GM12878 (cell line): Measurements from ENCODE around the gene KRTAP5-8.

ENCODE experiments used
- ATF3 ChIP-seq: IDR thresholded peaks from 2 replicates; pipeline ENCODE4 v1.6.1; 2011; ENCODE audit warnings: low read depth, mild to moderate bottlenecking, low read length, moderate library complexity, borderline replicate concordance; ENCODE audit errors: extremely low read depth
- BCLAF1 ChIP-seq: fragments of 450-650 bp; IDR thresholded peaks from 2 replicates; pipeline ENCODE4 v1.6.1; 2017; ENCODE audit warnings: antibody characterized with exemption, mild to moderate bottlenecking, moderate library complexity
- BMI1 ChIP-seq: fragments of 450-650 bp; IDR thresholded peaks from 2 replicates; pipeline ENCODE4 v1.6.1; 2016; ENCODE audit warnings: mild to moderate bottlenecking, moderate library complexity, borderline replicate concordance
- CBX5 ChIP-seq: sonication (generic); IDR thresholded peaks from 2 replicates; pipeline ENCODE4 v1.6.1; 2016; ENCODE audit warnings: low read depth, moderate library complexity, mild to moderate bottlenecking, inconsistent platforms
- EZH2 ChIP-seq: IDR thresholded peaks from 2 replicates; pipeline ENCODE4 v1.6.1; 2012; ENCODE audit warnings: low read depth, mild to moderate bottlenecking, control low read depth, inconsistent platforms, low read length, borderline replicate concordance; ENCODE audit not compliant: control insufficient read depth
- POLR2AphosphoS5 ChIP-seq: IDR thresholded peaks from 2 replicates; pipeline ENCODE4 v1.6.1; 2011; ENCODE audit warnings: mild to moderate bottlenecking, low read length, inconsistent platforms
- SMC3 ChIP-seq: IDR thresholded peaks from 2 replicates; pipeline ENCODE4 v1.6.1; 2011; ENCODE audit warnings: low read length, improper control_type of control experiment, borderline replicate concordance
- TF ChIP-seq, protein P1 (sequence below), 3 experiments: IDR thresholded peaks in 2 of 3; conservative IDR thresholded peaks in 1 of 3; 2 replicates each; pipeline ENCODE4 v1.5.1; 2011; ENCODE audit warnings: low read depth in 3 of 3, low read length in 3 of 3, mild to moderate bottlenecking in 3 of 3, control low read depth in 2 of 3, moderate library complexity in 2 of 3, inconsistent platforms in 1 of 3, mixed read lengths in 1 of 3; ENCODE audit not compliant: control insufficient read depth in 2 of 3, insufficient read depth in 1 of 3; ENCODE audit errors: extremely low read depth in 1 of 3
- TF ChIP-seq, protein P2 (sequence below): fragments of 450-650 bp; conservative IDR thresholded peaks from 2 replicates; pipeline ENCODE4 v1.6.1; 2017; ENCODE audit warnings: mild to moderate bottlenecking, moderate library complexity

DNA sequence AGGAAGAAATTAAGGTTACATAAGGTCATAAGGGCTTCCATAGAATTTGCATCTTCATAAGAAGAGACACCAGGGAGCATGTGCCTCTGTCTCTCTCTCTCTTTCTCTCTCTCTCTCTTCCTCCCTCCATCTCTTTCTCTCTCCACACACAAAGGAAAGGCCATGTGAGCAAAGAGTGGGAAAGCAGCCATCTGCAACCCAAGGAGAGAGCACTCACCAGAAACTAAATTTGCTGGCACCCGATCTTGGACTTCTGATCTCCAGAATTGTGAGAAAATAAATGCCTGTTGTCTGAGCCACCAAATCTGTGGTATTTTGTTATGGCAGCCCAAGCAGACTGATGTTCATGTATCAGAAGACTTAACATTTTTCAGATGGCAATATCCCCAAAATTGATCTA, 21.2 kb downstream of the KRTAP5-8 start:
- TF ChIP-seq POLR2AphosphoS5 (no peak), EZH2 (no peak), CBX5 (no peak), SMC3 (no peak), BCLAF1 (no peak), ATF3 (no peak), BMI1 (no peak)
- TF ChIP-seq, protein P1, sequence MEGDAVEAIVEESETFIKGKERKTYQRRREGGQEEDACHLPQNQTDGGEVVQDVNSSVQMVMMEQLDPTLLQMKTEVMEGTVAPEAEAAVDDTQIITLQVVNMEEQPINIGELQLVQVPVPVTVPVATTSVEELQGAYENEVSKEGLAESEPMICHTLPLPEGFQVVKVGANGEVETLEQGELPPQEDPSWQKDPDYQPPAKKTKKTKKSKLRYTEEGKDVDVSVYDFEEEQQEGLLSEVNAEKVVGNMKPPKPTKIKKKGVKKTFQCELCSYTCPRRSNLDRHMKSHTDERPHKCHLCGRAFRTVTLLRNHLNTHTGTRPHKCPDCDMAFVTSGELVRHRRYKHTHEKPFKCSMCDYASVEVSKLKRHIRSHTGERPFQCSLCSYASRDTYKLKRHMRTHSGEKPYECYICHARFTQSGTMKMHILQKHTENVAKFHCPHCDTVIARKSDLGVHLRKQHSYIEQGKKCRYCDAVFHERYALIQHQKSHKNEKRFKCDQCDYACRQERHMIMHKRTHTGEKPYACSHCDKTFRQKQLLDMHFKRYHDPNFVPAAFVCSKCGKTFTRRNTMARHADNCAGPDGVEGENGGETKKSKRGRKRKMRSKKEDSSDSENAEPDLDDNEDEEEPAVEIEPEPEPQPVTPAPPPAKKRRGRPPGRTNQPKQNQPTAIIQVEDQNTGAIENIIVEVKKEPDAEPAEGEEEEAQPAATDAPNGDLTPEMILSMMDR (IDR thresholded peaks at IDR 0.05 in 2 of 3, conservative IDR thresholded peaks at IDR 0.05 in 1 of 3; ENCODE audit: control insufficient read depth in 2 of 3, extremely low read depth in 1 of 3, insufficient read depth in 1 of 3, low read depth in 3 of 3, low read length in 3 of 3) = no peak
- TF ChIP-seq, protein P2, sequence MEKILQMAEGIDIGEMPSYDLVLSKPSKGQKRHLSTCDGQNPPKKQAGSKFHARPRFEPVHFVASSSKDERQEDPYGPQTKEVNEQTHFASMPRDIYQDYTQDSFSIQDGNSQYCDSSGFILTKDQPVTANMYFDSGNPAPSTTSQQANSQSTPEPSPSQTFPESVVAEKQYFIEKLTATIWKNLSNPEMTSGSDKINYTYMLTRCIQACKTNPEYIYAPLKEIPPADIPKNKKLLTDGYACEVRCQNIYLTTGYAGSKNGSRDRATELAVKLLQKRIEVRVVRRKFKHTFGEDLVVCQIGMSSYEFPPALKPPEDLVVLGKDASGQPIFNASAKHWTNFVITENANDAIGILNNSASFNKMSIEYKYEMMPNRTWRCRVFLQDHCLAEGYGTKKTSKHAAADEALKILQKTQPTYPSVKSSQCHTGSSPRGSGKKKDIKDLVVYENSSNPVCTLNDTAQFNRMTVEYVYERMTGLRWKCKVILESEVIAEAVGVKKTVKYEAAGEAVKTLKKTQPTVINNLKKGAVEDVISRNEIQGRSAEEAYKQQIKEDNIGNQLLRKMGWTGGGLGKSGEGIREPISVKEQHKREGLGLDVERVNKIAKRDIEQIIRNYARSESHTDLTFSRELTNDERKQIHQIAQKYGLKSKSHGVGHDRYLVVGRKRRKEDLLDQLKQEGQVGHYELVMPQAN = no peak
